Skin epidermis (tissue), 12 donors: ENCODE data around the gene TMEM88.
"Not testable (repeated sequence)": the region's sequence is repeated elsewhere in the genome, so short reads cannot be mapped to it uniquely, and the experiment has no call there.

Experiments
- H3K27ac ChIP-seq, 21 experiments: fragments of 200-600 bp; sonication (generic) in 11 of 21; one replicate each; pipeline ENCODE4 v1.5.0; 2020; ENCODE audit warnings: mild to moderate bottlenecking in 3 of 21, inconsistent platforms in 2 of 21, moderate library complexity in 2 of 21
- H3K4me3 ChIP-seq, 7 experiments: fragments of 200-600 bp; sonication (generic) in 2 of 7; one replicate each; pipeline ENCODE4 v1.5.0; 2020; ENCODE audit warnings: inconsistent platforms in 2 of 7, mild to moderate bottlenecking in 2 of 7, moderate library complexity in 1 of 7

The TMEM88 gene

DNA sequence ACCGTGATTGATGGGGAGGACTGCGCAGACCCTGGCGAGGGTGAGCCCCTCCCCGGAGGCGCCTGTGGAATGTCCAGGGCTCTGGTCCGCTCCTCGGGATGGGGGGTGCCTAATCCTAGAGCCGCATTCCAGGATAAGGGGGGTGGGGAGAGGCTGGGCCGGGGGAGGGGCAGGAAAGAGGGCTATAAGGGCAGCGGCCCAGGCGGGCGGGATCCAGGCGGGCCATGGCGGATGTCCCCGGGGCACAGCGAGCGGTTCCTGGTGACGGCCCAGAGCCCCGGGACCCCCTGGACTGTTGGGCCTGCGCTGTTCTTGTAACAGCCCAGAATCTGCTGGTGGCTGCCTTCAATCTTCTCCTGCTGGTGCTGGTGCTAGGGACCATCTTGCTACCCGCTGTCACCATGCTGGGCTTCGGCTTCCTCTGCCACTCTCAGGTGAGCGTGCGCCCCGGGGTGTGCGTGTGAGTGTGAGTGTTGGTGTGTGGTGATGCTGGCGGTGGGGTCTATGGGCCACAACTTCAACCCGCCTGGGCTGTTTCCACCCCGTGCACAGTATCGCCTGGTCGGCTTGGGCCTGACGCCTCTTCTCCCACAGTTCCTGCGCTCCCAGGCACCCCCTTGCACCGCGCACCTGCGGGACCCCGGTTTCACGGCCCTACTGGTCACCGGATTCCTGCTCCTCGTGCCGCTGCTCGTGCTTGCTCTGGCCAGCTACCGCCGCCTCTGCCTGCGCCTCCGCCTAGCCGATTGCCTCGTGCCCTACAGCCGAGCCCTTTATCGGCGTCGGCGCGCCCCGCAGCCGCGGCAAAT is at the start of gene TMEM88:
Gene TMEM88 (plus strand): TSS at position 216 of the 809 bp plus-strand sequence. CDS start 9 bp downstream, at position 225.
- Histone ChIP-seq H3K4me3 (peak within 1 kb of the TSS in 3 of 7 experiments; percentile 44 to 68 (median 64)), H3K27ac (peak within 1 kb of the TSS in 18 of 21 experiments; percentile 5 to 96 (median 86))

DNA sequence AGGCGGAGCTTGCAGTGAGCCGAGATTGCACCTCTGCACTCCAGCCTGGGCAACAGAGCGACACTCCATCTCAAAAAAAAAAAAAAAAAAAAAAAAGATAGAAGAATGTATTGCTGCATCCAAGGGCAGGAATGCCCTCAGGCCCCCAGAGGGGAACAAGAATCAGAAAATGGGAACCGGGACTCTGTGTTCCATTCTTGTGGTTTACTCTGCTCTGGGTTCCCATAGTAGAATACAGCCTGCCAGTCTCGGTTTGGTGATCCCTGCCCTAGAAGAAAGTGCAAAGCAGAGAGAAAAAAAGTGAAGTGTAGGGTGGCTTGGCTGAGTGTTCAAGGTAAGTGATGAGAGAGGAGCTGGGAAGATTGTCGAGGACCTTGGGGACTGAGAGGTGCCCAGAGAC is 48.3 kb upstream of the TMEM88 start:
- H3K27ac ChIP-seq: no peak overlapping the region
- H3K4me3 ChIP-seq: no peak overlapping the region

GRCh38 chr17:7807206-7807605 is 47.7 kb upstream of the TMEM88 start:
- no peak overlapping the region for H3K4me3 ChIP-seq
- no peak overlapping the region for H3K27ac ChIP-seq

- Histone ChIP-seq H3K27ac (no peak overlapping the region), H3K4me3 (no peak overlapping the region)
These were observed 45.6 kb upstream of the TMEM88 start for GRCh38 chr17:7809086-7809790.

DNA sequence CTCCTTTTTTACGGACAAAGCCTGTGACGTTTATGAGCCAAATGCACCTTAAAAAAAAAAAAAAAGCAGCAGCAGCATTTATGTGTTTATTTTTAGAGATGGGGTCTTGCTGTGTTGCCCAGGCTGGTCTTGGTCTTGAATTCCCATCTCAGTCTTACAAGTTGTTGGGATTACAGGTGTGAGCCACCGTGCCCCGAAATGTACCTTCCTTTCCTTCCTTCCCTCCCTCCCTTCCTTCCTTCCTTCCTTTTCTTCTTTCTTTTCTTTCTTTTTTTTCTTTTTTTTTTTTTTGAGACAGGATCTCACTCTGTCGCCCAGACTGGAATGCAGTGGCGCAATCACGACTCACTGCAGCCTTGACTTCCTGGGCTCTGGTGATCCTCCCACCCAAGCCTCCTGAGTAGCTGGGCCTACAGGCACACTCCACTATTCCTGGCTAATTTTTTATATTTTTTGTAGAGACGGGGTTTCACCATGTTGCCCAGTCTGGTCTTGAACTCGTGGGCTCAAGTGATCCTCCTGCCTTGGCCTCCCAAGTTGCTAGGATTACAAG is 45.0 kb upstream of the TMEM88 start:
- not testable (repeated sequence) for H3K27ac ChIP-seq

DNA sequence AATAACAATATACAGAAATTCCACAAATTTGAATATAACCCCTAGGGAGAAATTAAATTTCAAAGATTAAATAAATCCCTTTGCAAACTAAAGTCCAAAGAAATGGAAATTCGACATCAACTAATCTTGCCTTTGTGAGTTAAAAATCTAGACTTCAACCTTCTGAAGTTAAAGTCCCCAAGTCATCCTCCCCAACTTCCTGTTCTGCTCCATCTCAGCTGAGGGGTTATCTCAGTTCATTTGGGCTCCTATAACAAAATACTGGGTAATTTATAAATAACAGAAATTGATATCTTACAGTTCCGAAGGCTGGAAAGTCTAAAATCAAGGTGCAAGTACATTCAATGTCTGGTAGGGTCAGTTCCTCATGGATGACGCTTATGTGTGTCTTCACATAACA is 43.6 kb upstream of the TMEM88 start:
- H3K27ac ChIP-seq: no peak overlapping the region
- H3K4me3 ChIP-seq: no peak overlapping the region

More for the DNA sequence above, 45.0 kb upstream of the TMEM88 start:
- not testable (repeated sequence) for H3K4me3 ChIP-seq

DNA sequence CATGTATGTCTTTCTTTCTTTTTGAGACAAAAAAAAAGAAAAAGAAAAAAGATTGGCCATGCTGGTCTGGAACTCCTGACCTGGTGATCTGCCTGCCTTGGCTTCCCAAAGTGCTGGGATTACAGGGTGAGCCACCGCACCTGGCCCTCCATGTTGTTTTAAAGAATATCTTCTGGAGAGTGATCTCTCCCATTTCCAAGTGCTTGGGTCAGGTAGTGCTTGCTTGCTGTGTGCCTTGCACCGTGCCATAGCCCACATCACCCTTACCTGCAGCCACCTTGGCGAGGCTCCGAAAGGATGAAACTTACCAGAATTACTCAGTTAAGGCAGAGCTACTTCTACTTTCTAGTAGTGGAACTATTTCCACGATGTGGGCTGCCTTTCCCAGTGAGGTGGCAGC is 39.9 kb upstream of the TMEM88 start:
- Histone ChIP-seq H3K27ac (no peak overlapping the region), H3K4me3 (no peak overlapping the region)

DNA sequence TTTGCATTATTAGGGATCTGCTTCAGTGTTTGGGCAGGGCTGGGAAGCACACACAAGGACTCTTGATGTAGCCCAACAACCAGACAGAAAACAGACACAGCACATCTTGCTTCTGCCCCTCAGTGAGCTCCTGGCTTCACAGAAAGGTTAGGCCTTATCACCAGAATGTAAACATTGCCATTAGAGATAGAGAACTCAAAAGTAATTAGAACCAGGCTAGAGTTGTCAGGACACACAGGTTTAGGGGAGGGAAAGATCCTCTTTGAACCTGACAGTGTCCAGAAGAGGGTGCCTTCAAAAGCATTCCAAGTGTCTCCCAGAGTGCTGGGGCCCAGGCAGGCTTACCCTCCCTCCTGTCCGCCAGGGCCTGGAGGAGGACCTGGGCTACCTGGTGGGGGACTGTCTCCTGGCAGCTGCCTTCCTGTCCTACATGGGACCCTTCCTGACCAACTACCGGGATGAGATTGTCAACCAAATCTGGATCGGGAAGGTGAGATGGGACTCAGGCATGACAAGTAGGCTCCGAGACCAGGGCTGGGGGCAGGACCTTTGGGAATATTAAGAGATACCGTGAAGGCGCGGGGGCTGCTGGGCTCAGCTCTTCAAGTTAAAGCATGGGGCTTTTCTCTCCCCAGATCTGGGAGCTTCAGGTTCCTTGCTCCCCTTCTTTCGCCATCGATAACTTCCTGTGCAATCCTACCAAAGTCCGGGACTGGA is 37.8 kb upstream of the TMEM88 start:
- H3K4me3 ChIP-seq: no peak overlapping the region
- H3K27ac ChIP-seq: no peak overlapping the region

DNA sequence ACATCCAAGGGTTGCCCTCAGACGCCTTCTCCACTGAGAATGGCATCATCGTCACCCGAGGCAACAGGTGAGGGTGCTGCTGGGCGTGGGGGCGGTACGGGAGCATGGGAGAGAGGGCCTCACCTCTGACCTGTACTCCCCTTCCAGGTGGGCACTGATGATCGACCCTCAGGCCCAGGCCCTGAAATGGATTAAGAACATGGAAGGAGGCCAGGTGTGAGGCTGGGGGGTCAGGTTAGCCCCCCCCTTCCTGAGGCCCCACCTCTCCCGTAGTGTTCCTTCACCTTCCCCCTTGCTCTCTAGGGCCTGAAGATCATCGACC is 37.3 kb upstream of the TMEM88 start:
- no peak overlapping the region for H3K27ac ChIP-seq
- H3K4me3 ChIP-seq: no peak overlapping the region

DNA sequence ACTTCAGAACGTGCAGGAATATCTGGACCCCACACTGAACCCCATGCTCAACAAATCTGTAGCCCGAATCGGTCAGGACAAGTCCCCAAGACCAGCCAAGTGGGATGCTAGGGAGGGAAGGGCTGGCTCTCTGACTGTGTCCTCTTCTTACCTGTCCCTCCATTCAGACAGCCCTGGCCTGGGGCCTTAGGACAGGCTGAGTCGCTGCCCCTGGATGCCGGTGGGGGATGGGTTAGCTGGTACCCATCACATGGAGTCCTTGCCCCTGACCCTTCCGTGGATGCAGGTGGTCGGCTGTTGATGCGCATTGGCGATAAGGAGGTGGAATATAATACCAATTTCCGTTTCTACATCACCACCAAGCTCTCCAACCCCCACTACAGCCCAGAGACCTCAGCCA is 36.8 kb upstream of the TMEM88 start:
- Histone ChIP-seq H3K27ac (no peak overlapping the region), H3K4me3 (no peak overlapping the region)

DNA sequence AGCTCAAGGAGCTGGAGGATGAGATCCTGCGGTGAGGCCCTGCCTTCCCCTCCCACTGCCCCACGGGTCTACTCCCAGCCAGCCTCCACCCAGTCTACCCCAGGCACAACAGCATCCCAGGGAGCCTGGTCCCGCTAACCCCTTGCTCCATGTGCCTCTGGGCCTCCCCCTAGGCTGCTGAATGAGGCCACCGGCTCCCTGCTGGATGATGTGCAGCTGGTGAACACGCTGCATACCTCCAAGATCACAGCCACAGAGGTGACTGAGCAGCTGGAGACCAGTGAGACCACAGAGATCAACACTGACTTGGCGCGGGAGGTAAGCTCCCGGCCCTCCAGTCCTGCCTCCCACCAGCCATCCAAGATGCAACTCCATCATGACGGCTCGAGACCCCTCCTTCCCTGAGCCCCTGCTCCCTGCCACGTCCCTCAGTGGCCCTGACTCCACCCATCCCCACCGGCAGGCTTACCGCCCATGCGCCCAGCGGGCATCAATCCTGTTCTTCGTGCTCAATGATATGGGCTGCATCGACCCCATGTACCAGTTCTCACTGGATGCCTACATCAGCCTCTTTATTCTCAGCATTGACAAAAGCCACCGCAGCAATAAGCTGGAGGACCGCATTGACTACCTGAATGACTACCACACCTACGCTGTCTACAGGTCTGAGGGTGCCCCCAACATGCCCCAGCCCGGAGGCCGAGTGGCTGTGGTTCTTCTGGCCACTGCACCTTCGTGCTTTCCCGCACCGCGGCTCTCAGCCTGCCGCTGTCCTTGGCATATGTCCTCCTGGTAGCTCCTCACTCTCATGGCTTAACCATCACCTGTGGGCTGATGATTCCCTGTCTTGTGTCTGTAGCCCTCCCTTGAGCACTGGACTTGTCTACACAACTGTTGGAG is 35.9 kb upstream of the TMEM88 start:
- Histone ChIP-seq H3K27ac (no peak overlapping the region), H3K4me3 (no peak overlapping the region)

GRCh38 chr17:7820231-7820630 is 34.6 kb upstream of the TMEM88 start:
- no peak overlapping the region for H3K27ac ChIP-seq

GRCh38 chr17:7822126-7822525 is 32.7 kb upstream of the TMEM88 start:
- no peak overlapping the region for H3K4me3 ChIP-seq
- no peak overlapping the region for H3K27ac ChIP-seq

More at GRCh38 chr17:7820231-7820630, 34.6 kb upstream of the TMEM88 start:
- no peak overlapping the region for H3K4me3 ChIP-seq

- Histone ChIP-seq H3K4me3 (no peak overlapping the region), H3K27ac (no peak overlapping the region)
These were observed 31.3 kb upstream of the TMEM88 start for GRCh38 chr17:7823581-7824001.

- H3K4me3 ChIP-seq: no peak overlapping the region
- H3K27ac ChIP-seq: no peak overlapping the region
These were observed 30.6 kb upstream of the TMEM88 start for GRCh38 chr17:7824021-7824924.

GRCh38 chr17:7825206-7825990 is 29.5 kb upstream of the TMEM88 start:
- no peak overlapping the region for H3K4me3 ChIP-seq
- H3K27ac ChIP-seq: no peak overlapping the region

DNA sequence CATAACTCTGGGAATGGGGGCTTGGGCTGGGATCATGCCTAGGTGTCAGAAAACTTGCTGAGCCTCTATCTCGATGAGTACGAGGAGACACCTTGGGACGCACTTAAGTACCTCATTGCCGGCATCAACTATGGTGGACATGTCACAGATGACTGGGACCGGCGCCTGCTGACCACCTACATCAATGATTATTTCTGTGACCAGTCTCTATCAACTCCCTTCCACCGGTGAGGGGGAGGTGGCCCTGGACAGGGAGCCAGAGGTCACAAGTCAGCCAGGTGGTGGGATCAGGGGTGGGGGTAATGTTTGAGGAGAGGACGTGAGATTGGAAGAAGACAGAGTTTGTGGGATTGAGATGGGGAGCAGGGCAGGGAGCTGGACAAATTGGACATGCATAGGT is 24.2 kb upstream of the TMEM88 start:
- no peak overlapping the region for H3K27ac ChIP-seq

DNA sequence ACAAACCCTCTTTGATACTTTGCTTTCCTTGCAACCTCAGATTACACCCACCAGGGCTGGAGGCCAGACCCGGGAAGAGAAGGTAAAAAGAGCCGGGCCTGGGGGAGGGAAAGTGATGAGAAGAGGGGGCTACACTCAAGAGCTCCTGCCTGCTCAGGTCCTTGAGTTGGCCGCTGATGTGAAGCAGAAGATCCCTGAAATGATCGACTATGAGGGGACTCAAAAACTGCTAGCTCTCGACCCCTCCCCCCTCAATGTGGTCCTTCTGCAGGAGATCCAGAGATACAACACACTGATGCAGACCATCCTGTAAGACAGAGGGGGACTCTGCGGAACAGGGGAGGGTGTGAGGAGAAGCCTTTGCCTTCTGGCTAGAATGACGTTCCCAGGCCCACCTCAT is 23.6 kb upstream of the TMEM88 start:
- H3K4me3 ChIP-seq: no peak overlapping the region
- H3K27ac ChIP-seq: no peak overlapping the region

More for the DNA sequence above, 24.2 kb upstream of the TMEM88 start:
- no peak overlapping the region for H3K4me3 ChIP-seq
